ENCODE data around the gene CATSPERZ. TPM values are rescaled to one million over a fixed set of nuclear protein-coding genes. Genes with fewer than 3 reads are reported as not detected.

The CATSPERZ gene
- total and polyA plus RNA-seq, 8 donors: 0.18 to 11.3 (median 3.5) TPM; not detected in 4

DNA sequence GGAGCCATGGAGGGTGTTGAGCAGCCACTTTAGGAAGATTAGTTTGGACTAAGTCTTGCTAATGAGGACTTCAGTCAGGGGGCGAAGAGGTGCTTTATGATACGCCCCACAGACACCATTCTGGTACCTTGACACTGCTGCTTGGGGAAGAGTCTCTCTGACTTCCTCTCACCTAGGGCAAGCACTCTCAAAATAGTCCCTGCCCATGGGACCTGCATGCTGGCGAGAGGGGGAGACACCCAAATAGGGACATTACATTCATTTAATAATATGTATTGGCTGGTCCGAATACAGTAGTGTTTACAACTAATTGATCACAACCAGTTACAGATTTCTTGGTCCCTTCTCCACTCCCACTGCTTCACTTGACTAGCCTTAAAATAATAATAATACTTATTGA is 4.4 kb upstream of the CATSPERZ start:
- H3K4me1 ChIP-seq: peaks cover 37 to 51% (median 40%) of the 10 kb centered on the region in 4 donors
- no peaks in the 10 kb centered on the region for H3K9me3 ChIP-seq
- intact Hi-C loops (cut with DNase I; ENCODE audit: low total_unique reads): loop anchor here (10.0 kb wide), 1 partner anchor 91 kb away; the partner anchor contains the start of gene FERMT3
- no peaks in the 10 kb centered on the region for H3K36me3 ChIP-seq
- 87 to 93% (median 93%) methylated on average over 4 of the region's 4 CpGs for WGBS, 5 donors
- H3K27ac ChIP-seq: no peak overlapping the region
- H3K27me3 ChIP-seq: peaks cover 43 to 100% (median 78%) of the 10 kb centered on the region in 3 donors
- no peak overlapping the region for H3K4me3 ChIP-seq
- DNase-seq: no peak
- TF ChIP-seq POLR2A (IDR thresholded peaks at IDR 0.05): no peak

DNA sequence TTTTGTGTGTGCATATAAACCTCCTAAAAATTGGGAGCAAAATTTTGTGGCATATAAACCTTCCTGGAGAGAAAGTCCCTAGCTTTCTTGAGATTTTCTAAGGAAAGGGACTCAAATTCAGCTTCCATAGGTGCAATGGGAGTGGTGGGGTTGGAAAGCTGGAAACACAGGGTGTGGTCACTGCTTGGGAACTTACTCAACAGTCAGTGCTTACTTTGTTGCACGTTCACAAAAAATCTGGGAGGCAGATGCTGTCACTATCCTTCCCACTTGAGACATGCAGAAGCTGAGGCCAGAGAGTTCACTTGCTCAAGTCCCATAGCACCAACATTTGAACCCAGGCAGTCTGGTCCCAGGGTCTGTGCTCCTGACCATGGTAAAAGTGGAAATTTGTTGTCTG is 3.9 kb upstream of the CATSPERZ start:
- DNase-seq: no peak
- intact Hi-C loops (cut with DNase I; ENCODE audit: low total_unique reads): loop anchor here (10.0 kb wide), 1 partner anchor 91 kb away; the partner anchor contains the start of gene FERMT3
- no peak overlapping the region for H3K4me3 ChIP-seq
- no peaks in the 10 kb centered on the region for H3K36me3 ChIP-seq
- 12 to 54% (median 33%) methylated on average over 1 of the region's 1 CpG for WGBS, 5 donors
- H3K4me1 ChIP-seq: peaks cover 38 to 52% (median 41%) of the 10 kb centered on the region in 4 donors
- H3K27ac ChIP-seq: no peak overlapping the region
- H3K9me3 ChIP-seq: no peaks in the 10 kb centered on the region
- peaks cover 39 to 99% (median 74%) of the 10 kb centered on the region in 3 donors for H3K27me3 ChIP-seq
- TF ChIP-seq, protein P1, sequence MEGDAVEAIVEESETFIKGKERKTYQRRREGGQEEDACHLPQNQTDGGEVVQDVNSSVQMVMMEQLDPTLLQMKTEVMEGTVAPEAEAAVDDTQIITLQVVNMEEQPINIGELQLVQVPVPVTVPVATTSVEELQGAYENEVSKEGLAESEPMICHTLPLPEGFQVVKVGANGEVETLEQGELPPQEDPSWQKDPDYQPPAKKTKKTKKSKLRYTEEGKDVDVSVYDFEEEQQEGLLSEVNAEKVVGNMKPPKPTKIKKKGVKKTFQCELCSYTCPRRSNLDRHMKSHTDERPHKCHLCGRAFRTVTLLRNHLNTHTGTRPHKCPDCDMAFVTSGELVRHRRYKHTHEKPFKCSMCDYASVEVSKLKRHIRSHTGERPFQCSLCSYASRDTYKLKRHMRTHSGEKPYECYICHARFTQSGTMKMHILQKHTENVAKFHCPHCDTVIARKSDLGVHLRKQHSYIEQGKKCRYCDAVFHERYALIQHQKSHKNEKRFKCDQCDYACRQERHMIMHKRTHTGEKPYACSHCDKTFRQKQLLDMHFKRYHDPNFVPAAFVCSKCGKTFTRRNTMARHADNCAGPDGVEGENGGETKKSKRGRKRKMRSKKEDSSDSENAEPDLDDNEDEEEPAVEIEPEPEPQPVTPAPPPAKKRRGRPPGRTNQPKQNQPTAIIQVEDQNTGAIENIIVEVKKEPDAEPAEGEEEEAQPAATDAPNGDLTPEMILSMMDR (IDR thresholded peaks at IDR 0.05): no peak
- TF ChIP-seq POLR2AphosphoS5 (IDR thresholded peaks at IDR 0.05) (no peak), EP300 (IDR thresholded peaks at IDR 0.05) (no peak), POLR2A (IDR thresholded peaks at IDR 0.05) (no peak)

DNA sequence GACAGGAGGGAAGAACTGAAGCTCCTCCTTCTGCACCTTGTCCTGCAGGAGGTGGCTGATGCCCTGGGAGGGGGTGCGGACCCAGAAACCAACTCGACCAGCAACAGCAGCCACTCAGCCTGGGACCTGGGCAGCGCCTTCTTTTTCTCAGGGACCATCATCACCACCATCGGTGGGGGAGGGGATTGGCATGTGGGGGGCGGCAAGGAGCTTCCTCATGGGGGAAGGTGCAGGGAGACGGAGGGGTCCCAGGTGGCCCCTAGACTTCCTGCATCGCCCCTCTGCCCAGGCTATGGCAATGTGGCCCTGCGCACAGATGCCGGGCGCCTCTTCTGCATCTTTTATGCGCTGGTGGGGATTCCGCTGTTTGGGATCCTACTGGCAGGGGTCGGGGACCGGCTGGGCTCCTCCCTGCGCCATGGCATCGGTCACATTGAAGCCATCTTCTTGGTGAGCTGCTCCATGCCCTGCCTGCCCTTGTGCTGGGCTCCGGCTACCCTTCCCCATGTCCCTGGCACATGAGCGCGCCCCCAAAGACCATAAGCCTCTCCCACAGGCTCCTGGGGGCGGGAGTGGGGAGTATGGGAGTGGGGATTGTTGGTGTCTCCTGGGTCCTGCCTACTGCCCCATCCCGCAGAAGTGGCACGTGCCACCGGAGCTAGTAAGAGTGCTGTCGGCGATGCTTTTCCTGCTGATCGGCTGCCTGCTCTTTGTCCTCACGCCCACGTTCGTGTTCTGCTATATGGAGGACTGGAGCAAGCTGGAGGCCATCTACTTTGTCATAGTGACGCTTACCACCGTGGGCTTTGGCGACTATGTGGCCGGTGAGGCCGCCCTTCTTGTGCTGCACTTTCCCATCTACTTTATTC is 3.1 kb upstream of the CATSPERZ start:
- peaks cover 31 to 99% (median 66%) of the 10 kb centered on the region in 3 donors for H3K27me3 ChIP-seq
- TF ChIP-seq POLR2A (IDR thresholded peaks at IDR 0.05) (no peak), EP300 (IDR thresholded peaks at IDR 0.05) (no peak), POLR2AphosphoS5 (IDR thresholded peaks at IDR 0.05) (no peak)
- TF ChIP-seq, protein P1 (IDR thresholded peaks at IDR 0.05): no peak
- no peak for DNase-seq
- H3K4me3 ChIP-seq: no peak overlapping the region
- no peaks in the 10 kb centered on the region for H3K36me3 ChIP-seq
- WGBS, 5 donors: 12 to 22% (median 13%) methylated on average over 23 to 34 of the region's 34 CpGs
- no peaks in the 10 kb centered on the region for H3K9me3 ChIP-seq
- H3K27ac ChIP-seq: no peak overlapping the region
- intact Hi-C loops (cut with DNase I; ENCODE audit: low total_unique reads): loop anchor here (10.0 kb wide), 1 partner anchor 92 kb away; the partner anchor contains the start of gene FERMT3
- peaks cover 33 to 48% (median 36%) of the 10 kb centered on the region in 4 donors for H3K4me1 ChIP-seq

DNA sequence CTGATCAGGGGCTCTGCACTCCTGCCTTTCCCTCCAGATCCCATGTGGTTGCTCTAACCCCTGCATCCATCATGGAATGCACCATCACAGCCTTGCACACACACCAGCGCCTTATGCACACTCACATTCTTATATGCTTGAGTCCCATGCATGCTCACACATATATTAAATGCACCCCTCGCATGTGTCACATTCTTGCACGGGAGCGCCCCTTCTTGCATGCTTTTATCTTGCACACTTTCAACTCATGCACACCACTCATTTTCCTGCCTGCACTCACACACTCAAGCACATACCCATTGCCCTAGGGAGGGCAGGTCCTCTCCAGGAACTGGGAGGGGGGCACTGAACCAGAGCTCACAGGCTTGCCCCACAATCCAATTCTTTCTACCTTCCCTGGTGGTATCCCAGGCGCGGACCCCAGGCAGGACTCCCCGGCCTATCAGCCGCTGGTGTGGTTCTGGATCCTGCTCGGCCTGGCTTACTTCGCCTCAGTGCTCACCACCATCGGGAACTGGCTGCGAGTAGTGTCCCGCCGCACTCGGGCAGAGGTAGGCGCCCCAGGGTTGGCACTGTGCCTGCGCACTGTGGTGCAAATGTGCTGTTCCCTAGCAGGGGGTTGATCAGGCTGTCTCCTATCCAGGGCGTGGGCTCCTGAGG is 2.3 kb upstream of the CATSPERZ start:
- WGBS, 5 donors: 23 to 52% (median 30%) methylated on average over 7 to 18 of the region's 18 CpGs
- intact Hi-C loops (cut with DNase I; ENCODE audit: low total_unique reads): loop anchor here (10.0 kb wide), 1 partner anchor 93 kb away; the partner anchor contains the start of gene FERMT3
- Histone ChIP-seq H3K27ac (no peak overlapping the region), H3K4me3 (no peak overlapping the region), H3K27me3 (peaks cover 23 to 99% (median 58%) of the 10 kb centered on the region in 3 donors), H3K9me3 (no peaks in the 10 kb centered on the region), H3K36me3 (no peaks in the 10 kb centered on the region), H3K4me1 (peaks cover 26 to 40% (median 30%) of the 10 kb centered on the region in 4 donors)
- TF ChIP-seq EP300 (IDR thresholded peaks at IDR 0.05): no peak
- TF ChIP-seq POLR2A (IDR thresholded peaks at IDR 0.05): no peak
- no peak for DNase-seq
